GM12874 (cell line): ENCODE measurements around the gene ACSL1.

Experiments used
- TF ChIP-seq, protein P1 (sequence below): IDR thresholded peaks from 2 replicates; pipeline ENCODE4 v1.5.1; 2011; ENCODE audit warnings: low read depth, mild to moderate bottlenecking, control low read depth, low read length, moderate library complexity; ENCODE audit not compliant: insufficient read depth

ACSL1 gene

DNA sequence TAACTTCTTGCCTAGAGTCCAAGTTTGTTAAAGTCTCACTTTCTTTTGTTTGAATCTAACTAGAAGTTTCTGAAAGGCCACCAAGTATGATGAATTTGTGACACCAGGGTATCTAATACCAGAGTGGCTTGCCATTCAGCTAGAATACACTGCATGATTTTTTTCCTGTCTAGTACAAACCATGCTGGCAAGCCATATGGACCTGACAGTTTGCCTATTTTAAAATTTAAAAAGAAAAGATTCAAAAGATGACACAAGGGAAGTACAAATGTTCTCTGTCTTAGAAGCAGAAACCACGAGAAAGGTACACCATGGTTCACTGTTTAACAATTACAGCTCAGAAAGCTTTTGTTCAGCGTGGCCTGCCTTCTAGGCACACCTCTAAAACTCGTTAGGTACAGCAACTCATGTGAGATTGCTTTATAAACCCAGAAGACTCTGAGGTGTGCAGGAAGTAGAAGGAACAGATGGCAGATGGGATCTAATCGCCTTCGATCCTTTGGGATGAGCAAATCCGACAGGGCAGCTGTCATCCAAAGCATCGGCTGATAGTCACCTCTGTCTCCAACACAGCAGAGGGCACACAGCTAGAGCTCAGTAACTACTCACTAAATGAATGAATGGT is 56.5 kb downstream of the ACSL1 start:
- TF ChIP-seq, protein P1, sequence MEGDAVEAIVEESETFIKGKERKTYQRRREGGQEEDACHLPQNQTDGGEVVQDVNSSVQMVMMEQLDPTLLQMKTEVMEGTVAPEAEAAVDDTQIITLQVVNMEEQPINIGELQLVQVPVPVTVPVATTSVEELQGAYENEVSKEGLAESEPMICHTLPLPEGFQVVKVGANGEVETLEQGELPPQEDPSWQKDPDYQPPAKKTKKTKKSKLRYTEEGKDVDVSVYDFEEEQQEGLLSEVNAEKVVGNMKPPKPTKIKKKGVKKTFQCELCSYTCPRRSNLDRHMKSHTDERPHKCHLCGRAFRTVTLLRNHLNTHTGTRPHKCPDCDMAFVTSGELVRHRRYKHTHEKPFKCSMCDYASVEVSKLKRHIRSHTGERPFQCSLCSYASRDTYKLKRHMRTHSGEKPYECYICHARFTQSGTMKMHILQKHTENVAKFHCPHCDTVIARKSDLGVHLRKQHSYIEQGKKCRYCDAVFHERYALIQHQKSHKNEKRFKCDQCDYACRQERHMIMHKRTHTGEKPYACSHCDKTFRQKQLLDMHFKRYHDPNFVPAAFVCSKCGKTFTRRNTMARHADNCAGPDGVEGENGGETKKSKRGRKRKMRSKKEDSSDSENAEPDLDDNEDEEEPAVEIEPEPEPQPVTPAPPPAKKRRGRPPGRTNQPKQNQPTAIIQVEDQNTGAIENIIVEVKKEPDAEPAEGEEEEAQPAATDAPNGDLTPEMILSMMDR, result no peak

DNA sequence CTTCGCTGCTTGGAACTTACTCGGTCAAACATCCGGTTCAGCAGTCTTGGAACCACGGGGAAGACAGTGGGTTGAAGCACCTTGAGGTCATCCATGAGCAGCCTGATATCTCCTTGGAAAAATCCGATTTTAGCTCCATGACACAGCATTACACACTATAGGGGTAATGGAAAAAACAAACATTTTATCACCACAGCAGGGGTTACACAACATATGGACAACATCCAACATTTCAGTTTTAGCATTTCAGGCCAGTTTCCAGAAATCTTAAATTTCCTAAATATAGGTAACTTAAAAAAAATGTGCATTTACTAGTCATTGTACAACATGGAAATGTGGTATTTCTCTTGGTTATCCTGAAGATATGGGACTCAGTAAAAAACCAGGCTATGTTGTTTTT is 57.5 kb downstream of the ACSL1 start:
- TF ChIP-seq, protein P1, result no peak

DNA sequence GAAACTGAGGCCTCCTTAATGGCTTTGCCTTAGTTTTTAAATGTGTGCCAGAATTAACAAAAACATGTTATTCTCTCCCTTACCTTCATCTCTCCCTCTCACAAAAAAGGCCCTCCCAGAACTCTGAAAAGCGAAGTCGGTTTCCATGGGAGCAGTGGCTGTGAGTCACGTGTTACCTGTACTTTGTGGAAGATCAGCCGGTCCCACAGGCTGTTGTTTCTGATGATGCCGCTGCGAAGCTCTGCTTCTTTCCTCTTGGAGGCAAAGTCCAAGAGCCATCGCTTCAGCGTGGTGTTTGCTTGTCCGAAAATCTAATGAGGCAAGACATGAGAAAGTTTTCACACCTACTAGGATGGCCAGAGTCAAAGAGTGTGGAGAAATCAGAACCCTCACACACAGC is 59.3 kb downstream of the ACSL1 start:
- TF ChIP-seq, protein P1, result no peak

DNA sequence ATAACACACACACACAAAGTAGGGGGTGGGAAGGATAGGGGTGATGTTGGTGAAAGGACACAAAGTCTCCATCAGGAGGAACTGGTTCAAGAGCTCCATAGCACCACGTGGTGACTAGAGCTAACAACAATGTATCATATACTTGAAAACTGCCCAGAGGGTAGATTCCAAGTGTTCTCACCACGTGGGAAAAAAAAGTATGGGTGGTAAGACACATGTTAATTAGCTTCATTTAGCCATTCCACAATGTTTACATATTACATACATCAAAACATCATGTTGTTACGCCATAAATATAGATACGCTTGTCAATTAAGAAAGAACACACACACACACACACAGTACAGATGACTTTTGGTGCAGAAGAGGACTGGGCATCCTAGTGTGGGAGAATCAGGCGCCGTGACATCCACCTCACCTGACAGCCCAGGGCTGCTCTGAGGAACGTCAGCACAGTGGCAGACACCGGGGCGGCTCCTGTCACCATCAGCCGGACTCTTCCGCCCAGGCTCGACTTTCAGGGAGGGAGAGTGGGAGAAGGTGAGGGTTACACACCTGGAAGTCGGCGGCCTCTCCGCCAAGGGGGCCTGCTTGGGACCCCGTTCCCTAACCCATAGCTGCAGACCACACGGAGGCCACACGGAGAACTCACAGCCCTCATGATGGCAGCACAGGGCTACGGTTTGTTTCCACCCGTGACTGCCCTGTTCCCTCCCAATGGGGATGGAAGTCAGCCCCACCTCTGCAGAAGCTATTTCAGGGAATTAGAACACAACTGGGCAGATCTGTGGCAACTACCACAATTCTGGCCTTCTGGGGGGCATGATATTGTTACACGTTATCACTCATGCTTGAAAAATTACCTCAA is 60.1 kb downstream of the ACSL1 start:
- TF ChIP-seq, protein P1, result no peak

DNA sequence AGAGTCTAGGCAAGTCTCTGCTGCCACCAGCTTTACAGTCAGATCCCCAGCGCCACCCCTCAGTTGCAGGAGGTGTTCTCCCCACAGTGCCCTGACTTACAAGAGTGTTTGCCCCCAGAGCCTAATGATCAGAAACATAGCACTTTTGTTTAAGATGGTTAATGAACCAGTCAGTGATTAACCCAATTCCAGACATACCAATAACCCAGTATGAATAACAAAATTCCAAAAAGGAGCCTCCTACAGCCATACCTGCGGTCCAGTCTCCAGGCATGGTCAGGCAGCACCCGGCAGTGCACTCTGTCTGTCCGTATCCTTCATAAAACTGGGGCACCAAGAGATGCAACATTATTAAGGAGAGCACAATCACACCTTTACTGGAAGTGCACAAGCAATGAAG is 61.2 kb downstream of the ACSL1 start:
- TF ChIP-seq, protein P1, result no peak

DNA sequence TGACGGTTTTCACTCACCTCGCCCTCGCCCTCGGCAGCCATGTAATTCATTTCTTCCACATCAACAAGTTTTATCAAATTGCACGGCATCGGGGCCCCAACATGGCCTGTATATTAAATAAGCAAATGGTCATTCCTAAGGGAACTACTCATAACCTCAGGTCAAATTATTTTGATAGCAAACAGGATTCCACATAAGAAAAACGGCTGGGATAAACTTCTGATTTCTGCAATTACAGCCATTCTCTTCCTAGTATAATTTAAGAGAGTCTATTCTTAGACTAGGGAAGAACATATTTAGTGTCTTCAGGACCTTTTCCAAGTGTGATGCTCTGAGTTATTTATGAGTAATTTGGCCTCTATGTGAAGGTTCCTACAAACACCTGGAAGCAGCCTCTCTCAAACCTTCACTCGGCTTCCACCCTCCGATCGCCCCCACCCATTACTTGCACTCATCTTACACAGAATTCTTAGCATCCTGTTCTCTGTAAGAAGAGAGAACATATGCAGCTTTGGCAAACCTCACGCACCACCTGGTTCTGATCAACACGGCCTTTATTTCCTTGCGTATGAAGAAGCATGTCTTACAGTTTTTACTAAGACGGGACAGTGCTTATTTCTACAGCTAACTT is 62.5 kb downstream of the ACSL1 start:
- TF ChIP-seq, protein P1, result no peak

DNA sequence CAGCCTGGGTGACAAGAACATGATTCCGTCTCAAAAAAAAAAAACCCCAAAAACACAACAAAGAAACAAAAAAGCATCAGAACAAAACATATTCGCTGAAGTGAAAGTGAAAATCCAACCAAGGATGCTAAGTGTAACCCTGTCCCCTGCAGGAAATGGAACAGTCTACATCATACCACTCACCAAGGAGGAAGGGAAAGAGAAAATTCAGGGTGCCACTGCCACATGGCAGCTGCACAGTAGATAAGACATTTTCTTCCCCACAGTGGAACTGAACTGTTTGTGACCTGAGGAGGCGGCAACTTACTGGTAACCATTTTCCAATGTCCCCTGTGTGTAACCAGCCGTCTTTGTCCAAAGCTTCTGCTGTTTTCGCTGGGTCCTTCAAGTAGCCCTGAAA is 63.7 kb downstream of the ACSL1 start:
- TF ChIP-seq, protein P1, result no peak
